IMR-90 (cell line): ENCODE data around the gene GPC6. TPM values are rescaled to one million over a fixed set of nuclear protein-coding genes. Genes with fewer than 3 reads are reported as not detected.

Experiments used
- ATAC-seq: fragments of 200-7000 bp; cut with Tn5 transposase; 2 replicates; pipeline ENCODE4 v1.9.1; 2020; ENCODE audit warnings: low read depth, mild to moderate bottlenecking, moderate library complexity
- BruUV-seq: library from RNA; stranded (reverse); fragments of 400-500 nt; replicated peaks from 2 replicates; lab custom pipeline; 2021; lab: Mats Ljungman, UMichigan
- CTCF ChIA-PET: fragments of 300-600 bp; formaldehyde crosslinking; extraction: SDS; loops from one replicate; lab custom pipeline; 2021; ENCODE audit warnings: antibody characterized with exemption; lab: Yijun Ruan, JAX
- POLR2A ChIA-PET: fragments of 300-600 bp; sonication (Branson Sonifier 250); formaldehyde crosslinking; loops from one replicate; lab custom pipeline; 2022; ENCODE audit warnings: antibody characterized with exemption; ENCODE audit not compliant: unreplicated experiment; lab: Charles Lee
- DNase-seq: peaks from one replicate; pipeline ENCODE4 v3.0.0; 2013
- H2AFZ ChIP-seq: replicated peaks from 2 replicates; pipeline ENCODE3; 2013; ENCODE audit warnings: low read length, mild to moderate bottlenecking; ENCODE audit not compliant: poor library complexity
- H2AK5ac ChIP-seq: 2 replicates; pipeline ENCODE4 v1.6.1; 2013; ENCODE audit warnings: low read depth, low read length, inconsistent platforms
- H2AK9ac ChIP-seq: replicated peaks from 2 replicates; pipeline ENCODE3; 2013; ENCODE audit warnings: mild to moderate bottlenecking, low read depth, low read length, moderate library complexity; ENCODE audit not compliant: poor library complexity
- H2BK120ac ChIP-seq: 2 replicates; pipeline ENCODE4 v1.6.1; 2013; ENCODE audit warnings: low read depth, low read length, inconsistent platforms
- H2BK15ac ChIP-seq: 3 replicates; pipeline ENCODE4 v1.6.1; 2013; ENCODE audit warnings: low read depth, low read length, inconsistent platforms
- H2BK20ac ChIP-seq: 2 replicates; pipeline ENCODE4 v1.6.1; 2013; ENCODE audit warnings: low read depth, mild to moderate bottlenecking, inconsistent platforms, low read length, moderate library complexity
- H2BK5ac ChIP-seq: 2 replicates; pipeline ENCODE4 v1.6.1; 2013; ENCODE audit warnings: mild to moderate bottlenecking, low read depth, low read length, inconsistent platforms; ENCODE audit not compliant: poor library complexity, severe bottlenecking
- H3K14ac ChIP-seq: replicated peaks from 2 replicates; pipeline ENCODE4 v1.6.1; 2013; ENCODE audit warnings: low read depth, low read length, inconsistent platforms
- H3K18ac ChIP-seq: 2 replicates; pipeline ENCODE4 v1.6.1; 2013; ENCODE audit warnings: low read depth, low read length, control low read depth
- H3K23ac ChIP-seq: 2 replicates; pipeline ENCODE4 v1.6.1; 2013; ENCODE audit warnings: low read depth, low read length, inconsistent platforms
- H3K27ac ChIP-seq: 2 replicates; pipeline ENCODE4 v1.5.1; 2013; ENCODE audit warnings: mild to moderate bottlenecking, control low read depth, low read length; ENCODE audit not compliant: insufficient read depth
- H3K27me3 ChIP-seq: 2 replicates; pipeline ENCODE4 v1.6.1; 2013; ENCODE audit warnings: low read length; ENCODE audit not compliant: control insufficient read depth, insufficient read depth
- H3K36me3 ChIP-seq: 2 replicates; pipeline ENCODE4 v1.6.1; 2013; ENCODE audit warnings: low read length, mixed read lengths; ENCODE audit not compliant: control insufficient read depth, insufficient read depth
- H3K4ac ChIP-seq: 2 replicates; pipeline ENCODE4 v1.6.1; 2013; ENCODE audit warnings: low read depth, low read length, inconsistent platforms
- H3K4me1 ChIP-seq: 2 replicates; pipeline ENCODE4 v1.6.1; 2013; ENCODE audit warnings: low read length, mixed read lengths; ENCODE audit not compliant: control insufficient read depth, insufficient read depth
- H3K4me2 ChIP-seq: 2 replicates; pipeline ENCODE4 v1.6.1; 2013; ENCODE audit warnings: low read depth, mild to moderate bottlenecking, control low read depth, low read length, moderate library complexity
- H3K4me3 ChIP-seq: 2 replicates; pipeline ENCODE4 v1.5.1; 2013; ENCODE audit warnings: low read depth, mild to moderate bottlenecking, control low read depth, low read length, moderate library complexity; ENCODE audit not compliant: insufficient read depth
- H3K56ac ChIP-seq: 2 replicates; pipeline ENCODE4 v1.6.1; 2013; ENCODE audit warnings: low read length, inconsistent platforms; ENCODE audit not compliant: insufficient read depth; ENCODE audit errors: extremely low read depth
- H3K79me1 ChIP-seq, 2 experiments: 2 replicates each; pipeline ENCODE4 v1.6.1; 2013; ENCODE audit warnings: low read length in 2 of 2, inconsistent platforms in 1 of 2, low read depth in 1 of 2
- H3K9ac ChIP-seq: 2 replicates; pipeline ENCODE4 v1.6.1; 2013; ENCODE audit warnings: low read depth, low read length, control low read depth
- H3K9me1 ChIP-seq: 2 replicates; pipeline ENCODE4 v1.6.1; 2013; ENCODE audit warnings: low read length, inconsistent platforms; ENCODE audit not compliant: insufficient read depth
- H3K9me3 ChIP-seq: 2 replicates; pipeline ENCODE4 v1.6.1; 2013; ENCODE audit warnings: low read length; ENCODE audit not compliant: control insufficient read depth, insufficient read depth
- H4K20me1 ChIP-seq: 2 replicates; pipeline ENCODE4 v1.6.1; 2013; ENCODE audit warnings: low read length, inconsistent platforms; ENCODE audit not compliant: insufficient read depth
- H4K5ac ChIP-seq: 2 replicates; pipeline ENCODE4 v1.6.1; 2013; ENCODE audit warnings: mild to moderate bottlenecking, low read depth, low read length, control low read depth
- H4K8ac ChIP-seq, 2 experiments: 2 replicates each; pipeline ENCODE4 v1.6.1; 2013; ENCODE audit warnings: low read depth in 2 of 2, low read length in 2 of 2, control low read depth in 1 of 2, inconsistent platforms in 1 of 2
- H4K91ac ChIP-seq: 2 replicates; pipeline ENCODE4 v1.6.1; 2013; ENCODE audit warnings: low read depth, low read length, inconsistent platforms; ENCODE audit not compliant: insufficient read depth
- BHLHE40 ChIP-seq: fragments of 150-350 bp; IDR thresholded peaks from 2 replicates; pipeline ENCODE4 v1.6.1; 2016; ENCODE audit warnings: mild to moderate bottlenecking, low read depth, low read length
- CEBPB ChIP-seq: IDR thresholded peaks from 2 replicates; pipeline ENCODE4 v1.6.1; 2012; ENCODE audit warnings: low read depth, low read length, improper control_type of control experiment
- CHD1 ChIP-seq: IDR thresholded peaks from 2 replicates; pipeline ENCODE4 v1.6.1; 2012; ENCODE audit warnings: low read depth, low read length, improper control_type of control experiment
- FOS ChIP-seq: fragments of 150-350 bp; IDR thresholded peaks from 2 replicates; pipeline ENCODE4 v1.6.1; 2016; ENCODE audit warnings: low read depth, low read length
- MAFK ChIP-seq: IDR thresholded peaks from 2 replicates; pipeline ENCODE4 v1.6.1; 2012; ENCODE audit warnings: low read depth, low read length, improper control_type of control experiment
- MAZ ChIP-seq: IDR thresholded peaks from 2 replicates; pipeline ENCODE4 v1.6.1; 2012; ENCODE audit warnings: low read depth, mild to moderate bottlenecking, low read length, improper control_type of control experiment, moderate library complexity, borderline replicate concordance
- MXI1 ChIP-seq: IDR thresholded peaks from 2 replicates; pipeline ENCODE4 v1.6.1; 2012; ENCODE audit warnings: low read depth, mild to moderate bottlenecking, low read length, moderate library complexity, borderline replicate concordance
- NFE2L2 ChIP-seq: fragments of 150-350 bp; IDR thresholded peaks from 2 replicates; pipeline ENCODE4 v1.6.1; 2016; ENCODE audit warnings: low read depth, mild to moderate bottlenecking, low read length
- POLR2A ChIP-seq: IDR thresholded peaks from 2 replicates; pipeline ENCODE4 v1.6.1; 2012; ENCODE audit warnings: mild to moderate bottlenecking, low read depth, low read length
- RAD21 ChIP-seq: IDR thresholded peaks from 2 replicates; pipeline ENCODE4 v1.6.1; 2012; ENCODE audit warnings: low read length, improper control_type of control experiment
- RCOR1 ChIP-seq: IDR thresholded peaks from 2 replicates; pipeline ENCODE4 v1.6.1; 2012; ENCODE audit warnings: mild to moderate bottlenecking, low read length, improper control_type of control experiment; ENCODE audit not compliant: insufficient replicate concordance
- RFX5 ChIP-seq: IDR thresholded peaks from 2 replicates; pipeline ENCODE4 v1.8.0; 2012; ENCODE audit warnings: low read depth, mild to moderate bottlenecking, low read length, moderate library complexity
- SMC3 ChIP-seq: fragments of 150-350 bp; IDR thresholded peaks from 2 replicates; pipeline ENCODE4 v1.6.1; 2016; ENCODE audit warnings: low read depth, mild to moderate bottlenecking, antibody characterized with exemption, low read length, moderate library complexity
- WGBS, 2 experiments: methylation state at CpG; one replicate each; pipeline versions ENCODE4 v1.1.5 to v1.1.7; 2013; ENCODE audit warnings: missing lambda C conversion rate in 2 of 2; ENCODE audit not compliant: insufficient read length in 1 of 2; ENCODE audit errors: extremely low coverage in 2 of 2; 5-methylcytosine and 5-hydroxymethylcytosine counted together
- dilution Hi-C: fragments of 300-500 bp; cut with HindIII; formaldehyde crosslinking; loops from one replicate; pipeline ENCODE4 v1.14.3; 2018; ENCODE audit warnings: low sequenced_read_pairs; ENCODE audit not compliant: unreplicated experiment
- in situ Hi-C: fragments of 300-500 bp; cut with MboI; formaldehyde crosslinking; loops from 3 replicates; pipeline ENCODE4 v1.14.3; 2019; ENCODE audit warnings: low sequenced_read_pairs, inconsistent platforms, mixed read lengths
- intact Hi-C: fragments of 100-400 bp; cut with micrococcal nuclease; formaldehyde crosslinking; loops from 2 replicates; pipeline ENCODE4 v1.10.0; 2022
- polyA plus RNA-seq, 3 experiments: library from polyadenylated mRNA; depleted of rRNA; stranded (reverse); fragments of >200 nt; gene quantifications; 2 replicates each; pipeline ENCODE4 v1.2.3, GENCODE V29; 2012; ENCODE audit warnings: low replicate concordance in 1 of 3
- total RNA-seq: library from RNA; depleted of rRNA; stranded (reverse); fragments of >200 nt; gene quantifications from 2 replicates; pipeline ENCODE4 v1.2.3, GENCODE V29; 2012
- TF ChIP-seq, protein P1 (sequence below): conservative IDR thresholded peaks from 2 replicates; pipeline ENCODE4 v1.5.1; 2012; ENCODE audit warnings: mild to moderate bottlenecking, low read depth, low read length, improper control_type of control experiment
- TF ChIP-seq, protein P2 (sequence below): fragments of 150-350 bp; IDR thresholded peaks from 2 replicates; pipeline ENCODE4 v1.6.1; 2017; ENCODE audit warnings: mild to moderate bottlenecking, antibody characterized with exemption, low read length, low read depth
- TF ChIP-seq, protein P3 (sequence below): fragments of 150-350 bp; IDR thresholded peaks from 2 replicates; pipeline ENCODE4 v1.6.1; 2016; ENCODE audit warnings: low read depth, mild to moderate bottlenecking, low read length, moderate library complexity, borderline replicate concordance

The GPC6 gene
- total and polyA plus RNA-seq, 2 of the 4 experiments (the other 2 are of a cell fraction): 14.9 to 39.4 TPM

DNA sequence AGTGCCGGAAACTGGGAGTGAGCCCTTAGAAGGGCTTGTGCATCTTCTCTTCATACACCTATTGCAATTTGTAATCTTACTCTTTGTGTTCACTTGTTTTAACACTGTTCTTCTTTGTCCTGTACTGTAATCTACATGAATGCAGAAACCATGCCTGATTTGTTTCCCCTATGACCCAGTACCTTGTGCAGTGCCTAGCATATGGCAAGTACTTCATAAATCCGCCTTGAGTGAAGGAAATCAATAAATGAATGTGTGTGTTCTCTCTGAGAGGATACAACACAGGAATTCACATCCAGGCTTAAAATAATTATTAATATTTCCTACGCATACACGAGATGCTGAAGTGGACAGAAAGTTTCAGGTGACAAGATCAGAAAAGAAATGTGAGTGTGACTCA, 172.6 kb downstream of the GPC6 start:
- Histone ChIP-seq H3K79me1 (no peaks in the 10 kb centered on the region; a peak in 1 of 4 replicates), H3K23ac (no peak overlapping the region), H3K4me1 (no peaks in the 10 kb centered on the region), H2AFZ (no peak overlapping the region), H4K20me1 (no peaks in the 10 kb centered on the region), H2BK5ac (no peak overlapping the region), H4K8ac (no peak overlapping the region), H4K91ac (no peak overlapping the region), H3K27me3 (no peaks in the 10 kb centered on the region), H3K9ac (no peak overlapping the region), H2AK9ac (no peak overlapping the region), H3K4ac (no peak overlapping the region), H3K14ac (no peak overlapping the region), H2BK20ac (no peak overlapping the region), H2BK15ac (no peak overlapping the region), H4K5ac (no peak overlapping the region), H2BK120ac (no peak overlapping the region), H3K9me3 (no peaks in the 10 kb centered on the region), H3K9me1 (no peaks in the 10 kb centered on the region), H2AK5ac (no peak overlapping the region), H3K56ac (no peak overlapping the region), H3K4me2 (no peak overlapping the region), H3K4me3 (no peak overlapping the region), H3K18ac (no peak overlapping the region), H3K36me3 (no peaks in the 10 kb centered on the region), H3K27ac (no peak overlapping the region)
- DNase-seq (no peak), ATAC-seq (no peak)
- dilution Hi-C loops (no loop called here), intact Hi-C loops (no loop called here), in situ Hi-C loops (no loop called here)
- ChIA-PET CTCF (no interaction called here), POLR2A (no interaction called here)
- BruUV-seq: no TSS peak
- TF ChIP-seq MAZ (no peak), POLR2A (no peak), FOS (no peak), RFX5 (no peak), NFE2L2 (no peak), BHLHE40 (no peak), CEBPB (no peak), MXI1 (no peak), MAFK (no peak), SMC3 (no peak), CHD1 (no peak), RAD21 (no peak), RCOR1 (no peak)
- TF ChIP-seq, protein P1, sequence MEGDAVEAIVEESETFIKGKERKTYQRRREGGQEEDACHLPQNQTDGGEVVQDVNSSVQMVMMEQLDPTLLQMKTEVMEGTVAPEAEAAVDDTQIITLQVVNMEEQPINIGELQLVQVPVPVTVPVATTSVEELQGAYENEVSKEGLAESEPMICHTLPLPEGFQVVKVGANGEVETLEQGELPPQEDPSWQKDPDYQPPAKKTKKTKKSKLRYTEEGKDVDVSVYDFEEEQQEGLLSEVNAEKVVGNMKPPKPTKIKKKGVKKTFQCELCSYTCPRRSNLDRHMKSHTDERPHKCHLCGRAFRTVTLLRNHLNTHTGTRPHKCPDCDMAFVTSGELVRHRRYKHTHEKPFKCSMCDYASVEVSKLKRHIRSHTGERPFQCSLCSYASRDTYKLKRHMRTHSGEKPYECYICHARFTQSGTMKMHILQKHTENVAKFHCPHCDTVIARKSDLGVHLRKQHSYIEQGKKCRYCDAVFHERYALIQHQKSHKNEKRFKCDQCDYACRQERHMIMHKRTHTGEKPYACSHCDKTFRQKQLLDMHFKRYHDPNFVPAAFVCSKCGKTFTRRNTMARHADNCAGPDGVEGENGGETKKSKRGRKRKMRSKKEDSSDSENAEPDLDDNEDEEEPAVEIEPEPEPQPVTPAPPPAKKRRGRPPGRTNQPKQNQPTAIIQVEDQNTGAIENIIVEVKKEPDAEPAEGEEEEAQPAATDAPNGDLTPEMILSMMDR: no peak
- TF ChIP-seq, protein P2, sequence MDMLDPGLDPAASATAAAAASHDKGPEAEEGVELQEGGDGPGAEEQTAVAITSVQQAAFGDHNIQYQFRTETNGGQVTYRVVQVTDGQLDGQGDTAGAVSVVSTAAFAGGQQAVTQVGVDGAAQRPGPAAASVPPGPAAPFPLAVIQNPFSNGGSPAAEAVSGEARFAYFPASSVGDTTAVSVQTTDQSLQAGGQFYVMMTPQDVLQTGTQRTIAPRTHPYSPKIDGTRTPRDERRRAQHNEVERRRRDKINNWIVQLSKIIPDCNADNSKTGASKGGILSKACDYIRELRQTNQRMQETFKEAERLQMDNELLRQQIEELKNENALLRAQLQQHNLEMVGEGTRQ: no peak
- TF ChIP-seq, protein P3, sequence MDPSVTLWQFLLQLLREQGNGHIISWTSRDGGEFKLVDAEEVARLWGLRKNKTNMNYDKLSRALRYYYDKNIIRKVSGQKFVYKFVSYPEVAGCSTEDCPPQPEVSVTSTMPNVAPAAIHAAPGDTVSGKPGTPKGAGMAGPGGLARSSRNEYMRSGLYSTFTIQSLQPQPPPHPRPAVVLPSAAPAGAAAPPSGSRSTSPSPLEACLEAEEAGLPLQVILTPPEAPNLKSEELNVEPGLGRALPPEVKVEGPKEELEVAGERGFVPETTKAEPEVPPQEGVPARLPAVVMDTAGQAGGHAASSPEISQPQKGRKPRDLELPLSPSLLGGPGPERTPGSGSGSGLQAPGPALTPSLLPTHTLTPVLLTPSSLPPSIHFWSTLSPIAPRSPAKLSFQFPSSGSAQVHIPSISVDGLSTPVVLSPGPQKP: no peak
- no CpG with 5 or more reads among the region's 4 CpGs for WGBS, 2 experiments
